Endodermal cell (in vitro differentiated cells): ENCODE measurements around the gene UGT2A1. TPM values are rescaled to one million over a fixed set of nuclear protein-coding genes. Genes with fewer than 3 reads are reported as not detected.

ENCODE experiments used
- DNase-seq: peaks from one replicate; pipeline ENCODE4 v3.0.0-alpha.2; 2017
- H3K27ac ChIP-seq: 2 replicates; pipeline ENCODE4 v1.5.1; 2013; ENCODE audit warnings: mild to moderate bottlenecking, low read depth, low read length, moderate library complexity
- H3K27me3 ChIP-seq: 2 replicates; pipeline ENCODE4 v1.6.1; 2013; ENCODE audit warnings: mild to moderate bottlenecking, low read length, moderate library complexity; ENCODE audit not compliant: insufficient read depth, control insufficient read depth, poor library complexity, severe bottlenecking
- H3K36me3 ChIP-seq: 2 replicates; pipeline ENCODE4 v1.7.0; 2013; ENCODE audit warnings: mild to moderate bottlenecking, low read length, moderate library complexity; ENCODE audit not compliant: control insufficient read depth, insufficient read depth
- H3K4me1 ChIP-seq: one replicate; pipeline ENCODE4 v1.7.0; 2013; ENCODE audit warnings: low read length; ENCODE audit not compliant: control insufficient read depth, insufficient read depth
- H3K4me3 ChIP-seq: 2 replicates; pipeline ENCODE4 v1.5.1; 2013; ENCODE audit warnings: mild to moderate bottlenecking, low read length, moderate library complexity
- H3K9ac ChIP-seq: 2 replicates; pipeline ENCODE4 v1.6.1; 2013; ENCODE audit warnings: mild to moderate bottlenecking, low read length, moderate library complexity; ENCODE audit not compliant: poor library complexity, severe bottlenecking; ENCODE audit errors: extremely low read depth
- H3K9me3 ChIP-seq: 2 replicates; pipeline ENCODE4 v1.6.1; 2013; ENCODE audit warnings: mild to moderate bottlenecking, low read length, moderate library complexity; ENCODE audit not compliant: control insufficient read depth
- H3K27ac Mint-ChIP-seq: 2 replicates; pipeline ENCODE4 v1.8.0; 2020; ENCODE audit warnings: mixed read lengths
- H3K27me3 Mint-ChIP-seq: 2 replicates; pipeline ENCODE4 v1.8.0; 2021; ENCODE audit warnings: mild to moderate bottlenecking, mixed read lengths; ENCODE audit not compliant: insufficient read depth
- H3K36me3 Mint-ChIP-seq: 2 replicates; pipeline ENCODE4 v1.8.0; 2020; ENCODE audit warnings: low read depth, mixed read lengths
- H3K4me1 Mint-ChIP-seq: 2 replicates; pipeline ENCODE4 v1.8.0; 2020; ENCODE audit warnings: mixed read lengths
- H3K4me3 Mint-ChIP-seq: 2 replicates; pipeline ENCODE4 v1.8.0; 2020; ENCODE audit warnings: mild to moderate bottlenecking, moderate library complexity, mixed read lengths
- H3K9me3 Mint-ChIP-seq: 2 replicates; pipeline ENCODE4 v1.8.0; 2020; ENCODE audit warnings: mild to moderate bottlenecking, mixed read lengths
- CTCF ChIP-seq: fragments of 200-600 bp; sonication (generic); conservative IDR thresholded peaks from 2 replicates; pipeline ENCODE4 v1.5.0; 2021; ENCODE audit warnings: antibody characterized with exemption, mild to moderate bottlenecking
- WGBS, 2 experiments: methylation state at CpG; one replicate each; pipeline versions ENCODE4 v1.1.5 to v1.1.7; 2013; ENCODE audit warnings: missing lambda C conversion rate in 2 of 2, mixed read lengths in 1 of 2; ENCODE audit not compliant: insufficient coverage in 1 of 2, insufficient read length in 1 of 2; 5-methylcytosine and 5-hydroxymethylcytosine counted together
- total RNA-seq, 2 donors: library from RNA; stranded (reverse); fragmentation: NEBNext Ultra II Directional in 1 of 2; extraction: Animal tissue kit (Norgen Biotek cat#: 25700) in 1 of 2; gene quantifications; 2 replicates in 1 of 2; 3 replicates in 1 of 2; pipeline ENCODE4 v1.2.1, GENCODE V29; 2021

The UGT2A1 gene
- total RNA-seq, 2 donors from 2014 or later, result not detected

GRCh38 chr4:69583543-69583942 lies 69.5 kb downstream of the UGT2A1 start:
- TF ChIP-seq CTCF, result no peak
- H3K9me3 Mint-ChIP-seq, result no peaks in the 10 kb centered on the region
- no peak overlapping the region for H3K27ac Mint-ChIP-seq
- Histone ChIP-seq H3K9me3 (no peaks in the 10 kb centered on the region), H3K4me1 (no peaks in the 10 kb centered on the region), H3K27me3 (no peaks in the 10 kb centered on the region), H3K4me3 (no peak overlapping the region), H3K27ac (no peak overlapping the region), H3K9ac (no peak overlapping the region), H3K36me3 (no peaks in the 10 kb centered on the region)
- no peak for DNase-seq
- H3K4me1 Mint-ChIP-seq, result no peaks in the 10 kb centered on the region
- H3K36me3 Mint-ChIP-seq, result no peaks in the 10 kb centered on the region
- peaks cover 6% of the 10 kb centered on the region for H3K27me3 Mint-ChIP-seq
- no peak overlapping the region for H3K4me3 Mint-ChIP-seq
- WGBS, 2 experiments, result 80 to 83% methylated on average over 1 of the region's 2 CpGs

- Mint-ChIP-seq H3K9me3 (peaks cover 7% of the 10 kb centered on the region), H3K36me3 (no peaks in the 10 kb centered on the region), H3K4me1 (no peaks in the 10 kb centered on the region), H3K4me3 (no peak overlapping the region), H3K27ac (no peak overlapping the region), H3K27me3 (peaks cover 4% of the 10 kb centered on the region)
- Histone ChIP-seq H3K27ac (no peak overlapping the region), H3K9ac (no peak overlapping the region), H3K4me1 (no peaks in the 10 kb centered on the region), H3K27me3 (no peaks in the 10 kb centered on the region), H3K9me3 (no peaks in the 10 kb centered on the region), H3K4me3 (no peak overlapping the region), H3K36me3 (no peaks in the 10 kb centered on the region)
- no peak for TF ChIP-seq CTCF
- no peak for DNase-seq
- 100% methylated on average over 1 of the region's 1 CpG; no CpG with 5 or more reads in 1 of the 2 experiments for WGBS, 2 experiments
These were observed 75.8 kb downstream of the UGT2A1 start for GRCh38 chr4:69577245-69577644.

- Mint-ChIP-seq H3K27me3 (peaks cover 4% of the 10 kb centered on the region), H3K9me3 (peaks cover 7% of the 10 kb centered on the region), H3K4me1 (no peaks in the 10 kb centered on the region), H3K4me3 (no peak overlapping the region), H3K36me3 (no peaks in the 10 kb centered on the region), H3K27ac (no peak overlapping the region)
- H3K9ac ChIP-seq, result no peak overlapping the region
- H3K4me3 ChIP-seq, result no peak overlapping the region
- H3K4me1 ChIP-seq, result no peaks in the 10 kb centered on the region
- no peak overlapping the region for H3K27ac ChIP-seq
- TF ChIP-seq CTCF, result no peak
- WGBS, 2 experiments, result 92 to 93% methylated on average over 8 to 24 of the region's 24 CpGs
- no peaks in the 10 kb centered on the region for H3K36me3 ChIP-seq
- no peaks in the 10 kb centered on the region for H3K27me3 ChIP-seq
- H3K9me3 ChIP-seq, result no peaks in the 10 kb centered on the region
- DNase-seq, result no peak
These were observed 76.7 kb downstream of the UGT2A1 start for GRCh38 chr4:69576251-69576877.
